NCI-H1436 (cell line): ENCODE data around the gene CFHR3.
"Not testable (repeated sequence)": the region's sequence is repeated elsewhere in the genome, so short reads cannot be mapped to it uniquely, and the experiment has no call there.

Source experiments
- DNase-seq: peaks from one replicate; lab custom pipeline; 2025; lab: John Stamatoyannopoulos, UW

Gene CFHR3

GRCh38 chr1:196774603-196775002 is at the start of gene CFHR3:
Gene CFHR3, plus strand, starts transcription at chr1:196774840. Its CDS starts 47 bp downstream, at chr1:196774887.
- no peak for DNase-seq

- no peak for DNase-seq
These were observed 42.1 kb upstream of the CFHR3 start for GRCh38 chr1:196732526-196732925.

- no peak for DNase-seq
These were observed 41.3 kb upstream of the CFHR3 start for GRCh38 chr1:196733091-196733970.

GRCh38 chr1:196734006-196734405 is 40.6 kb upstream of the CFHR3 start:
- no peak for DNase-seq

- DNase-seq: no peak
These were observed 40.2 kb upstream of the CFHR3 start for GRCh38 chr1:196734460-196734859.

- DNase-seq: no peak
These were observed 35.9 kb upstream of the CFHR3 start for GRCh38 chr1:196738730-196739129.

GRCh38 chr1:196743244-196743643 is 31.4 kb upstream of the CFHR3 start:
- DNase-seq: peak; percentile 67

GRCh38 chr1:196765019-196765740 is 9.5 kb upstream of the CFHR3 start:
- not testable (repeated sequence) for DNase-seq

- DNase-seq: not testable (repeated sequence)
These were observed 4.8 kb upstream of the CFHR3 start for GRCh38 chr1:196769823-196770222.

GRCh38 chr1:196773713-196774112 is 927 bp upstream of the CFHR3 start:
- no peak for DNase-seq

- DNase-seq: no peak
These were observed 465 bp upstream of the CFHR3 start for GRCh38 chr1:196774175-196774574.

- no peak for DNase-seq
These were observed 3.0 kb downstream of the CFHR3 start for GRCh38 chr1:196777603-196778002.

GRCh38 chr1:196779093-196779492 is 4.5 kb downstream of the CFHR3 start:
- no peak for DNase-seq

- not testable (repeated sequence) for DNase-seq
These were observed 16.6 kb downstream of the CFHR3 start for GRCh38 chr1:196791252-196791651.

GRCh38 chr1:196794103-196794502 is 19.5 kb downstream of the CFHR3 start:
- peak; percentile 81 for DNase-seq

GRCh38 chr1:196797891-196798290 is 23.3 kb downstream of the CFHR3 start:
- no peak for DNase-seq

- not testable (repeated sequence) for DNase-seq
These were observed 27.3 kb downstream of the CFHR3 start for GRCh38 chr1:196801920-196802319.

GRCh38 chr1:196808529-196809235 is 34.0 kb downstream of the CFHR3 start:
- DNase-seq: no peak

- DNase-seq: not testable (repeated sequence)
These were observed 42.8 kb downstream of the CFHR3 start for GRCh38 chr1:196817442-196817841.

- DNase-seq: not testable (repeated sequence)
These were observed 44.9 kb downstream of the CFHR3 start, which contains the start of gene CFHR1 for GRCh38 chr1:196819531-196819930. Gene CFHR1, plus strand, starts transcription at chr1:196819731. Its CDS starts 114 bp downstream, at chr1:196819845.

GRCh38 chr1:196827860-196828259 is 53.2 kb downstream of the CFHR3 start:
- peak; percentile 52 for DNase-seq
